ENCODE measurements around the gene CYP19A1. TPM values are rescaled to one million over a fixed set of nuclear protein-coding genes. Genes with fewer than 3 reads are reported as not detected.

The CYP19A1 gene
- total and polyA plus RNA-seq, 9 of the 15 experiments (the other 6 are each of a cell fraction or from before 2014, with no cell fraction given) = 0.16 to 0.63 (median 0.47) TPM; not detected in 3

- FAIRE-seq = no peak
- in situ Hi-C loops (cut with MboI) = no loop called here
- TF ChIP-seq RBM14 (IDR thresholded peaks at IDR 0.05; ENCODE audit: borderline replicate concordance, insufficient read depth, low read depth, low read length) (no peak), MBD2 (IDR thresholded peaks at IDR 0.05; ENCODE audit: borderline replicate concordance, low read depth) (no peak), ESRRB (CRISPR knock-in tag; IDR thresholded peaks at IDR 0.05; ENCODE audit: borderline replicate concordance) (no peak), TSHZ1 (CRISPR knock-in tag; IDR thresholded peaks at IDR 0.05) (no peak), RFX1 (IDR thresholded peaks at IDR 0.05) (no peak), CTBP1 (IDR thresholded peaks at IDR 0.05; ENCODE audit: borderline replicate concordance) (no peak), FOXO4 (CRISPR knock-in tag; IDR thresholded peaks at IDR 0.05) (no peak), ZNF740 (CRISPR knock-in tag; IDR thresholded peaks at IDR 0.05) (no peak), ZNF740 (tag; IDR thresholded peaks at IDR 0.05) (no peak), CHAMP1 (IDR thresholded peaks at IDR 0.05) (no peak), ZBTB9 (CRISPR knock-in tag; IDR thresholded peaks at IDR 0.05) (no peak)
Measured at GRCh38 chr15:51349156-51349844, 10.9 kb upstream of the CYP19A1 start.

More at GRCh38 chr15:51349156-51349844, 10.9 kb upstream of the CYP19A1 start:
- no peaks in the 10 kb centered on the region for H3K9me1 ChIP-seq (ENCODE audit: control insufficient read depth, insufficient read depth, low read length)
- no peak for ATAC-seq
- no peaks in the 10 kb centered on the region for H3K36me3 ChIP-seq (ENCODE audit: control insufficient read depth, insufficient read depth, low read length)
- H4K20me1 ChIP-seq (replicated peaks; ENCODE audit: control insufficient read depth, insufficient read depth, low read length) = no peaks in the 10 kb centered on the region
- no peak overlapping the region for H3K9ac ChIP-seq (ENCODE audit: insufficient read depth in 1 of 2, low read depth in 2 of 2, low read length in 2 of 2)
- no peak overlapping the region for H3K4me2 ChIP-seq (ENCODE audit: insufficient read depth, low read length)
- H2AFZ ChIP-seq (ENCODE audit: low read depth, low read length) = no peak overlapping the region
- peaks cover 5 to 18% of the 10 kb centered on the region in 2 experiments; a peak in 3 of 5 replicates for H3K27me3 ChIP-seq (ENCODE audit: control insufficient read depth in 2 of 2, insufficient read depth in 2 of 2, low read length in 2 of 2)
- ChIA-PET CTCF (ENCODE audit: low intra/inter-chr PET ratio) (no interaction called here), POLR2A (interaction anchor here (0.6 to 0.8 kb wide), 2 partner anchors 27 to 202 kb away, joined by 3 read pairs; no protein-coding TSS in a partner anchor)
- intact Hi-C loops (cut with micrococcal nuclease) = no loop called here
- no peak overlapping the region for H3K4me3 ChIP-seq
- H3K9me3 ChIP-seq (replicated peaks; ENCODE audit: control insufficient read depth, insufficient read depth, low read depth, low read length) = no peaks in the 10 kb centered on the region
- H3K27ac ChIP-seq (ENCODE audit: extremely low read depth, low read depth, low read length) = no peak overlapping the region
- no peak for DNase-seq (ENCODE audit: extremely low read depth in 1 of 4, low spot score in 3 of 4)
- BruUV-seq (replicated peaks) = no TSS peak
- H3K79me2 ChIP-seq (ENCODE audit: control insufficient read depth, insufficient read depth, low read length) = no peaks in the 10 kb centered on the region
- no peaks in the 10 kb centered on the region for H3K4me1 ChIP-seq (replicated peaks in 1 of 2; ENCODE audit: control insufficient read depth in 2 of 2, insufficient read depth in 2 of 2, low read length in 2 of 2)
- WGBS (ENCODE audit: insufficient coverage, low coverage, missing lambda C conversion rate) = 0% methylated on average over 3 of the region's 4 CpGs

All from K562 (cell line).